Measurements from ENCODE around the gene RIBC1. TPM values are rescaled to one million over a fixed set of nuclear protein-coding genes. Genes with fewer than 3 reads are reported as not detected.

The RIBC1 gene
- polyA plus RNA-seq, 1 of the 3 experiments (the other 2 are of a cell fraction): 0.33 TPM

DNA sequence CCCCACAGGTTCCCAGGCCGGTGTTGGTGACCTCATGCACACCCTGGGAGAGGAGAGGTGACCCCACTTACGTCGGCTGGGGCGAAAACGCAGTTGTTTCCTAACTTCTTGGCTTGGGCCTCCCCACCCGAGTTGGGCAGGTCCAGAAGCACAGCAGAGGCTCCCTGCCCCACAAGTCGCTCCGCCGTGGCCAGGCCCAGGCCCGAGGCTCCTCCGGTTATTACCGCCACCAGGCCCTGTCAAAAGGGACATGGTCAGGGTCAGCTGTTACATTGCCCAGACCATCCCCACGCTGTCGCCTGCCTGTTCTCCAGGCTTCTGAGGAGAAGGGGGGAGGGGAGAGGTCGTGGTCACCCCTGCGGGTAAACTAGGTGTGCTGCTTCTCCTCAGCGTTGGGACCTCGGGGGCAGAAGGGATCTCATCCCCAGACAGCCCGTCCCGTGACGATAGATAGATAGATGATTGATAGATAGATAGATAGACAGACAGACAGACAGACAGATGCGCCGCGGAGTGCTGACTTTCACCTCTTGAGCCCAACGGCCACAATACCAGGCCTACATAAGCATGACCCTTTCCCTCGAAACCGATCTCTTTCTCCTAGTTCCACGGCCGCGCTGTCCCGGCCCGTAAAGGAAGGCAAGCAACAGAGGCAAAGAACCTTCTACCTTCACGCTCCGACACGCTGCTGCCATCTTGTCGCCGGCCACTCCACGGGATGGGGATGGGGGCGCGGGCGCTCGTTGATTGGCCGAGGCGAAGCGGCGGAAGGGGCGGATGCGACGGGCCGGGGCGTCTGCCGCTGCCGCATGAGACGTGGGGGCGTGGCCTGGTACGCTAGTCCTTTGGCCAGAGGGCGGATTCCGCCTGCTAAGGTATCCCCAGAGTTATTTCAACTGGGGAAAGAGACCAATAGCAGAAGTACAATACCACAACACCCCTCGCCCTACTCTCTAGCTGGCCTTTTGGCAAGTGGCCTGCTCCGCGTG, 11.3 kb downstream of the RIBC1 start, which contains the start of gene HSD17B10:
HSD17B10 (minus strand) TSS at position 720 of the 989 bp plus-strand sequence; CDS start at position 695, 25 bp downstream.
- peak within 1 kb of the TSS; percentile 98 for H3K4me2 ChIP-seq
- H3K27ac ChIP-seq (ENCODE audit: low read depth in 2 of 2, low read length in 1 of 2): peak within 1 kb of the TSS; percentile 35 to 80; a peak in 3 of 4 replicates
- peaks cover 10% of the 10 kb centered on the region; the same call in 1 of the 2 replicates for H3K27me3 ChIP-seq (ENCODE audit: insufficient read depth)
- ChIA-PET POLR2A (interaction anchor here (1.0 kb wide), 1 partner anchor 12 kb away, joined by 6 read pairs; the partner anchor contains the start of genes RIBC1 and SMC1A), CTCF (interaction anchor here (0.7 to 3.9 kb wide), 7 partner anchors 11 to 181 kb away, joined by 3 to 50 read pairs (median 5); partner anchors contain the start of genes RIBC1 and SMC1A)
- peak within 1 kb of the TSS; percentile 67 for H3K9ac ChIP-seq
- peaks cover 17% of the 10 kb centered on the region for H3K79me2 ChIP-seq (ENCODE audit: insufficient read depth)
- H3F3A ChIP-seq (replicated peaks; ENCODE audit: insufficient read depth): peaks cover 4% of the 10 kb centered on the region
- DNase-seq: peak; percentile 95
- no peaks in the 10 kb centered on the region for H3K9me2 ChIP-seq
- H3K4me1 ChIP-seq (ENCODE audit: control insufficient read depth in 1 of 2, insufficient read depth in 2 of 2, low read depth in 1 of 2, low read length in 1 of 2): peaks cover 4 to 9% of the 10 kb centered on the region in 2 experiments; a peak in 1 of 4 replicates
- peak within 1 kb of the TSS; percentile 97 to 98 for H3K4me3 ChIP-seq (ENCODE audit: low read depth in 2 of 2, low read length in 1 of 2)
- WGBS (ENCODE audit: low lambda C conversion rate): 2% methylated on average over 19 of the region's 61 CpGs
- H3K36me3 ChIP-seq (replicated peaks in 1 of 2; ENCODE audit: control insufficient read depth in 1 of 2, insufficient read depth in 2 of 2, low read length in 1 of 2): peaks cover 4 to 33% of the 10 kb centered on the region in 2 experiments
- no peaks in the 10 kb centered on the region for H4K20me1 ChIP-seq (ENCODE audit: insufficient read depth)
- H3K9me3 ChIP-seq: no peaks in the 10 kb centered on the region
- peak within 1 kb of the TSS; percentile 97 for H2AFZ ChIP-seq (ENCODE audit: low read depth)
- TF ChIP-seq MXI1 (IDR thresholded peaks at IDR 0.05; ENCODE audit: low read depth, low read length) (peak; percentile 83), PBX3 (IDR thresholded peaks at IDR 0.05) (no peak), FOXM1 (IDR thresholded peaks at IDR 0.05; ENCODE audit: low read depth) (no peak), TCF12 (IDR thresholded peaks at IDR 0.05) (no peak), SIN3A (IDR thresholded peaks at IDR 0.05; ENCODE audit: borderline replicate concordance, low read depth, low read length) (0 out of 2 replicates have a peak, but pooled peaks have one; percentile 31), NFIC (IDR thresholded peaks at IDR 0.05; ENCODE audit: borderline replicate concordance) (no peak), TAF1 (IDR thresholded peaks at IDR 0.05; ENCODE audit: borderline replicate concordance, low read depth, low read length) (peak; percentile 95), RXRA (IDR thresholded peaks at IDR 0.05; ENCODE audit: borderline replicate concordance, low read depth) (no peak), CHD2 (IDR thresholded peaks at IDR 0.05; ENCODE audit: low read length, partially characterized antibody) (peak; percentile 63), RFX5 (IDR thresholded peaks at IDR 0.05; ENCODE audit: low read length) (peak; percentile 49; the same call in 1 of the 2 replicates), IRF3 (IDR thresholded peaks at IDR 0.05; ENCODE audit: low read depth, low read length) (no peak), YY1 (IDR thresholded peaks at IDR 0.05; ENCODE audit: low read depth) (peak; percentile 94), FOXJ3 (CRISPR knock-in tag; IDR thresholded peaks at IDR 0.05) (no peak), SMC3 (IDR thresholded peaks at IDR 0.05; ENCODE audit: low read depth, low read length) (no peak), GABPA (IDR thresholded peaks at IDR 0.05; ENCODE audit: low read depth) (peak; percentile 74), ELF1 (IDR thresholded peaks at IDR 0.05) (peak; percentile 12; the same call in 1 of the 2 replicates)
- TF ChIP-seq, protein P1, sequence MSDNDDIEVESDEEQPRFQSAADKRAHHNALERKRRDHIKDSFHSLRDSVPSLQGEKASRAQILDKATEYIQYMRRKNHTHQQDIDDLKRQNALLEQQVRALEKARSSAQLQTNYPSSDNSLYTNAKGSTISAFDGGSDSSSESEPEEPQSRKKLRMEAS (IDR thresholded peaks at IDR 0.05; ENCODE audit: low read depth): peak; percentile 64
- TF ChIP-seq, protein P2, sequence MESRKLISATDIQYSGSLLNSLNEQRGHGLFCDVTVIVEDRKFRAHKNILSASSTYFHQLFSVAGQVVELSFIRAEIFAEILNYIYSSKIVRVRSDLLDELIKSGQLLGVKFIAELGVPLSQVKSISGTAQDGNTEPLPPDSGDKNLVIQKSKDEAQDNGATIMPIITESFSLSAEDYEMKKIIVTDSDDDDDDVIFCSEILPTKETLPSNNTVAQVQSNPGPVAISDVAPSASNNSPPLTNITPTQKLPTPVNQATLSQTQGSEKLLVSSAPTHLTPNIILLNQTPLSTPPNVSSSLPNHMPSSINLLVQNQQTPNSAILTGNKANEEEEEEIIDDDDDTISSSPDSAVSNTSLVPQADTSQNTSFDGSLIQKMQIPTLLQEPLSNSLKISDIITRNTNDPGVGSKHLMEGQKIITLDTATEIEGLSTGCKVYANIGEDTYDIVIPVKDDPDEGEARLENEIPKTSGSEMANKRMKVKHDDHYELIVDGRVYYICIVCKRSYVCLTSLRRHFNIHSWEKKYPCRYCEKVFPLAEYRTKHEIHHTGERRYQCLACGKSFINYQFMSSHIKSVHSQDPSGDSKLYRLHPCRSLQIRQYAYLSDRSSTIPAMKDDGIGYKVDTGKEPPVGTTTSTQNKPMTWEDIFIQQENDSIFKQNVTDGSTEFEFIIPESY (IDR thresholded peaks at IDR 0.05; ENCODE audit: borderline replicate concordance, low read depth): no peak
- TF ChIP-seq, protein P3, sequence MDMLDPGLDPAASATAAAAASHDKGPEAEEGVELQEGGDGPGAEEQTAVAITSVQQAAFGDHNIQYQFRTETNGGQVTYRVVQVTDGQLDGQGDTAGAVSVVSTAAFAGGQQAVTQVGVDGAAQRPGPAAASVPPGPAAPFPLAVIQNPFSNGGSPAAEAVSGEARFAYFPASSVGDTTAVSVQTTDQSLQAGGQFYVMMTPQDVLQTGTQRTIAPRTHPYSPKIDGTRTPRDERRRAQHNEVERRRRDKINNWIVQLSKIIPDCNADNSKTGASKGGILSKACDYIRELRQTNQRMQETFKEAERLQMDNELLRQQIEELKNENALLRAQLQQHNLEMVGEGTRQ (IDR thresholded peaks at IDR 0.05; ENCODE audit: borderline replicate concordance, low read depth, low read length): no peak
- TF ChIP-seq, protein P4, sequence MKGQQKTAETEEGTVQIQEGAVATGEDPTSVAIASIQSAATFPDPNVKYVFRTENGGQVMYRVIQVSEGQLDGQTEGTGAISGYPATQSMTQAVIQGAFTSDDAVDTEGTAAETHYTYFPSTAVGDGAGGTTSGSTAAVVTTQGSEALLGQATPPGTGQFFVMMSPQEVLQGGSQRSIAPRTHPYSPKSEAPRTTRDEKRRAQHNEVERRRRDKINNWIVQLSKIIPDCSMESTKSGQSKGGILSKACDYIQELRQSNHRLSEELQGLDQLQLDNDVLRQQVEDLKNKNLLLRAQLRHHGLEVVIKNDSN (IDR thresholded peaks at IDR 0.05; ENCODE audit: borderline replicate concordance, low read depth): no peak
- TF ChIP-seq, protein P5, sequence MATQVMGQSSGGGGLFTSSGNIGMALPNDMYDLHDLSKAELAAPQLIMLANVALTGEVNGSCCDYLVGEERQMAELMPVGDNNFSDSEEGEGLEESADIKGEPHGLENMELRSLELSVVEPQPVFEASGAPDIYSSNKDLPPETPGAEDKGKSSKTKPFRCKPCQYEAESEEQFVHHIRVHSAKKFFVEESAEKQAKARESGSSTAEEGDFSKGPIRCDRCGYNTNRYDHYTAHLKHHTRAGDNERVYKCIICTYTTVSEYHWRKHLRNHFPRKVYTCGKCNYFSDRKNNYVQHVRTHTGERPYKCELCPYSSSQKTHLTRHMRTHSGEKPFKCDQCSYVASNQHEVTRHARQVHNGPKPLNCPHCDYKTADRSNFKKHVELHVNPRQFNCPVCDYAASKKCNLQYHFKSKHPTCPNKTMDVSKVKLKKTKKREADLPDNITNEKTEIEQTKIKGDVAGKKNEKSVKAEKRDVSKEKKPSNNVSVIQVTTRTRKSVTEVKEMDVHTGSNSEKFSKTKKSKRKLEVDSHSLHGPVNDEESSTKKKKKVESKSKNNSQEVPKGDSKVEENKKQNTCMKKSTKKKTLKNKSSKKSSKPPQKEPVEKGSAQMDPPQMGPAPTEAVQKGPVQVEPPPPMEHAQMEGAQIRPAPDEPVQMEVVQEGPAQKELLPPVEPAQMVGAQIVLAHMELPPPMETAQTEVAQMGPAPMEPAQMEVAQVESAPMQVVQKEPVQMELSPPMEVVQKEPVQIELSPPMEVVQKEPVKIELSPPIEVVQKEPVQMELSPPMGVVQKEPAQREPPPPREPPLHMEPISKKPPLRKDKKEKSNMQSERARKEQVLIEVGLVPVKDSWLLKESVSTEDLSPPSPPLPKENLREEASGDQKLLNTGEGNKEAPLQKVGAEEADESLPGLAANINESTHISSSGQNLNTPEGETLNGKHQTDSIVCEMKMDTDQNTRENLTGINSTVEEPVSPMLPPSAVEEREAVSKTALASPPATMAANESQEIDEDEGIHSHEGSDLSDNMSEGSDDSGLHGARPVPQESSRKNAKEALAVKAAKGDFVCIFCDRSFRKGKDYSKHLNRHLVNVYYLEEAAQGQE (IDR thresholded peaks at IDR 0.05; ENCODE audit: low read depth, low read length): peak; percentile 7; the same call in 1 of the 2 replicates
